H1 (cell line): ENCODE data around the gene MMAA. TPM values are rescaled to one million over a fixed set of nuclear protein-coding genes. Genes with fewer than 3 reads are reported as not detected.

Source experiments
- CHD7 ChIP-seq: fragments of 300-600 bp; sonication (generic); IDR thresholded peaks from 2 replicates; pipeline ENCODE4 v1.7.1; 2012; ENCODE audit warnings: low read length, moderate library complexity, mild to moderate bottlenecking, inconsistent platforms; ENCODE audit not compliant: insufficient replicate concordance
- SRF ChIP-seq: IDR thresholded peaks from 2 replicates; pipeline ENCODE4 v1.6.1; 2011; ENCODE audit warnings: mild to moderate bottlenecking, low read depth, low read length, moderate library complexity
- polyA plus RNA-seq, 7 experiments: library from polyadenylated mRNA; depleted of rRNA in 3 of 7; stranded (reverse) in 5 of 7; unstranded in 2 of 7; fragments of >200 nt in 5 of 7; fragments of 200-250 nt in 2 of 7; gene quantifications; 1 replicate in 5 of 7; 2 replicates in 1 of 7; 4 replicates in 1 of 7; pipeline versions ENCODE4 v1.2.1 to v1.2.3, GENCODE V29; 2011 to 2013; ENCODE audit warnings: missing spikeins in 2 of 7, mixed read lengths in 2 of 7
- total RNA-seq: library from RNA; stranded (reverse); fragmentation: NEBNext Ultra II Directional; extraction: Animal tissue kit (Norgen Biotek cat#: 25700); gene quantifications from 2 replicates; pipeline ENCODE4 v1.2.1, GENCODE V29; 2021

MMAA gene
- total and polyA plus RNA-seq, 2 of the 8 experiments (the other 6 are each of a cell fraction or from before 2014, with no cell fraction given), result 0.98 to 4.9 TPM

- no peak for TF ChIP-seq CHD7
- TF ChIP-seq SRF, result no peak
- TF ChIP-seq, all 59 proteins: peak for 0
These were observed 5.0 kb upstream of the MMAA start (continued) for GRCh38 chr4:145614233-145614610.
